Lung (tissue), 12 donors: ENCODE results near the gene LINC01488. TPM values are rescaled to one million over a fixed set of nuclear protein-coding genes. Genes with fewer than 3 reads are reported as not detected.

Experiments used
- ATAC-seq: fragments of 200-7000 bp; cut with Tn5 transposase; one replicate; pipeline ENCODE4 v1.9.1; 2020; ENCODE audit warnings: moderate number of reproducible peaks; ENCODE audit not compliant: insufficient read depth, low FRiP score
- DNase-seq, 3 donors: peaks; one replicate each; pipeline ENCODE4 v3.0.0-alpha.2; 2013 to 2017
- H3K27ac ChIP-seq, 2 donors: one replicate each; pipeline ENCODE4 v1.5.1; 2013; ENCODE audit warnings: mild to moderate bottlenecking in 2 of 2, moderate library complexity in 2 of 2, control low read depth in 1 of 2, inconsistent platforms in 1 of 2, low read depth in 1 of 2, low read length in 1 of 2
- H3K27me3 ChIP-seq, 3 donors: one replicate each; pipeline ENCODE4 v1.5.1; 2013; ENCODE audit warnings: low read length in 2 of 3; ENCODE audit not compliant: control insufficient read depth in 3 of 3, insufficient read depth in 3 of 3
- H3K36me3 ChIP-seq, 4 donors: one replicate each; pipeline ENCODE4 v1.5.1; 2013; ENCODE audit warnings: low read length in 4 of 4, mild to moderate bottlenecking in 1 of 4, moderate library complexity in 1 of 4; ENCODE audit not compliant: control insufficient read depth in 4 of 4, insufficient read depth in 4 of 4
- H3K4me1 ChIP-seq, 5 donors: one replicate each; pipeline ENCODE4 v1.5.1; 2013; ENCODE audit warnings: low read length in 5 of 5, mild to moderate bottlenecking in 2 of 5, moderate library complexity in 1 of 5; ENCODE audit not compliant: control insufficient read depth in 5 of 5, insufficient read depth in 5 of 5
- H3K4me3 ChIP-seq: one replicate; pipeline ENCODE4 v1.5.1; 2013; ENCODE audit warnings: mild to moderate bottlenecking, control low read depth, moderate library complexity
- H3K9ac ChIP-seq, 2 donors: one replicate each; pipeline ENCODE4 v1.5.1; 2013; ENCODE audit warnings: low read length in 2 of 2, control low read depth in 1 of 2; ENCODE audit not compliant: insufficient read depth in 1 of 2
- H3K9me3 ChIP-seq, 4 donors: one replicate each; pipeline ENCODE4 v1.5.1; 2013; ENCODE audit warnings: low read length in 3 of 4, mild to moderate bottlenecking in 1 of 4, moderate library complexity in 1 of 4; ENCODE audit not compliant: control insufficient read depth in 4 of 4, insufficient read depth in 3 of 4
- WGBS, 2 donors: extraction: QIAGEN DNeasy Blood & Tissue Kit; methylation state at CpG; one replicate each; pipeline ENCODE4 v1.1.7; 2013; 5-methylcytosine and 5-hydroxymethylcytosine counted together
- polyA plus RNA-seq, 2 donors: library from polyadenylated mRNA; stranded (reverse); fragments of 200-250 nt; gene quantifications; one replicate each; pipeline ENCODE4 v1.2.1, GENCODE V29; 2013
- total RNA-seq, 2 donors: library from RNA; depleted of rRNA in 1 of 2; stranded (reverse); fragments of >200 nt in 1 of 2; gene quantifications; one replicate each; pipeline ENCODE4 v1.2.1, GENCODE V29; 2014 to 2021
- TF ChIP-seq, protein P1 (sequence below): IDR thresholded peaks from 2 replicates; pipeline ENCODE4 v1.5.1; 2012; ENCODE audit warnings: mild to moderate bottlenecking; ENCODE audit errors: control extremely low read depth, extremely low read depth
- donor health status: control.
- donor health status: control.
- donor health status: Bipolar disorder and iron deficiency.
- donor health status: healthy.
- donor health status: DM: yes; HTN: yes; CAD: no.

The LINC01488 gene
- total and polyA plus RNA-seq, 4 donors, result not detected

DNA sequence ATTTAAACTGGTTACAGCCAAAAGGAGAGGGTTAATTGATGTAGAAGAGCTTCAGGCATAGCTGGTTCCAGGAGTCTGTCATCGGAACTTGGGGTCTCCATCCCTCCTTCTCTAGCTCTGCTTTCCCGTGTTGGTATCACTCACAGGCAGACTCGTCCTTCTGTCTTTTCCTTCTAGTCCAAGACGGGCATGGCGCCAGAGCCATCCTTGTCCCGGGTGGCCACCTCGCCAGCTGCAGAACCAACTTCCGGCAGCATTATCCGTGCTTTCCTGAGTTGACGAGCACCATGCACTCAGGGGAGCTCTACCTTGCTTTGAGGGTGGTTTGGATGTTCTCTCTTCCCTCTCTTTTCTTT, 14.7 kb downstream of the LINC01488 start:
- DNase-seq (no peak), ATAC-seq (no peak)
- no peaks in the 10 kb centered on the region for H3K27me3 ChIP-seq
- H3K36me3 ChIP-seq, result no peaks in the 10 kb centered on the region
- H3K4me1 ChIP-seq, result peaks cover 0 to 26% (median 18%) of the 10 kb centered on the region in 5 donors
- no peak overlapping the region for H3K9ac ChIP-seq
- H3K4me3 ChIP-seq, result no peak overlapping the region
- TF ChIP-seq, protein P1, sequence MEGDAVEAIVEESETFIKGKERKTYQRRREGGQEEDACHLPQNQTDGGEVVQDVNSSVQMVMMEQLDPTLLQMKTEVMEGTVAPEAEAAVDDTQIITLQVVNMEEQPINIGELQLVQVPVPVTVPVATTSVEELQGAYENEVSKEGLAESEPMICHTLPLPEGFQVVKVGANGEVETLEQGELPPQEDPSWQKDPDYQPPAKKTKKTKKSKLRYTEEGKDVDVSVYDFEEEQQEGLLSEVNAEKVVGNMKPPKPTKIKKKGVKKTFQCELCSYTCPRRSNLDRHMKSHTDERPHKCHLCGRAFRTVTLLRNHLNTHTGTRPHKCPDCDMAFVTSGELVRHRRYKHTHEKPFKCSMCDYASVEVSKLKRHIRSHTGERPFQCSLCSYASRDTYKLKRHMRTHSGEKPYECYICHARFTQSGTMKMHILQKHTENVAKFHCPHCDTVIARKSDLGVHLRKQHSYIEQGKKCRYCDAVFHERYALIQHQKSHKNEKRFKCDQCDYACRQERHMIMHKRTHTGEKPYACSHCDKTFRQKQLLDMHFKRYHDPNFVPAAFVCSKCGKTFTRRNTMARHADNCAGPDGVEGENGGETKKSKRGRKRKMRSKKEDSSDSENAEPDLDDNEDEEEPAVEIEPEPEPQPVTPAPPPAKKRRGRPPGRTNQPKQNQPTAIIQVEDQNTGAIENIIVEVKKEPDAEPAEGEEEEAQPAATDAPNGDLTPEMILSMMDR, result no peak
- peak overlapping the region; percentile 73 to 90 for H3K27ac ChIP-seq
- H3K9me3 ChIP-seq, result no peaks in the 10 kb centered on the region
- 85 to 91% methylated on average over 10 of the region's 10 CpGs for WGBS, 2 donors

DNA sequence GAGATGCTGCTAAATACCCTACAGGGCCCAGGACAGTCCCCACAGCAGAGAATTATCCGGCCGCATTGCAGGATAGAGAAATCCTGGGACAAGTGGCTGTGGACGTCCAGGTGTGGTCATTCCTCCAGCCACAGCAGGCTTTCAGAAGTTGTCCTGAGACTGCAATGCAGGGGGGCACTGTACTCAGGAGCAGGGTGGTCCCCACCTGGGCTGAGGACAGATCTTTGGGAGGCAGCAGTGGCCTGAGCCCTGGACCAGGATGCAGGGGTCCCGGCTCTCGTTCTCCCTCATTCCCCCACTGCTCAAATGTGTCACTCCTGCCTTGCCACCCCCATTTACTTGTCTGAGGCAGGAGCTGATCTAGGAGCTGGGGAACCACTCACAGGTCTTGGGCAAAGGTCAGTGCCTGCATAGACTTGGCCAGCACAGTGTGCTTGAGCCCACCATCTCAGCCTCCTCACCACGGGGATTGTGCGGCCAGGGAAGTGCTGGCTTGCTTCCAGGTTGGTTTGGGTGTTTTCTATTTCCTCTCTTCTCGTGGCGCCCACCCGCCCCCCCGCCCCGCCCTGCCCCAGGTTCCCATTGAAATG, 15.3 kb downstream of the LINC01488 start:
- no peak for ATAC-seq
- no peak for DNase-seq
- Histone ChIP-seq H3K4me1 (peaks cover 0 to 26% (median 18%) of the 10 kb centered on the region in 5 donors), H3K9ac (no peak overlapping the region), H3K27ac (peak overlapping the region; percentile 73 to 90), H3K4me3 (no peak overlapping the region), H3K27me3 (no peaks in the 10 kb centered on the region), H3K9me3 (no peaks in the 10 kb centered on the region), H3K36me3 (no peaks in the 10 kb centered on the region)
- WGBS, 2 donors, result 39 to 53% methylated on average over 12 of the region's 12 CpGs
- TF ChIP-seq, protein P1, result no peak

DNA sequence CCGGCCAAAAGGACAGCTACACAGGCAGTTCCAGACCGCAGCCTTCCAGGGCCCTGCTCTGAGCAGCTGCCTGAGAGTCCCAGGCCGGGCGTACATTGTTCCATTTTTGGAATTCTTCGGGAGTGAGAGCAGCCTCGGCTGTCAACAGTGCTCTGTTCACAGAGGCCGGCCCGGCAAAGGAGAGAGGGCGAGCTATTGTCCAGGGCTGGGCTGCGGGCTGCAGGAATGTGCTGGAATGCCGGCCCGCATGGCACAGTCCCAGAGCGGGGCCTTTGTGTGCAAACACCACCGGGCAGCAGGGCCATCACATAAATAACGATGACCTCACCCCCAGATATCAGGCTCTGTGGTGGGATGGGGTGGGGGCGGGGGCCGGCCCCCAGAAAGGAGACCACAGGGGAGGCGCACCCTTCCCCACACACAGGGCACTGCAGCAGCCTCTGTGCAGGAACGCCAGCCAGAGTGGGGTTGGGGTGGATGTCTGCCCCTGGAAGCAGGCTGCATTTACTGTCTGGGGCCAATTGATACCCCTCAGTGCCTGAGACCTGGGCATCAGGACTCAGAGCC, 15.8 kb downstream of the LINC01488 start:
- Histone ChIP-seq H3K4me3 (no peak overlapping the region), H3K27ac (peak overlapping the region; percentile 34 to 66), H3K27me3 (no peaks in the 10 kb centered on the region), H3K4me1 (peaks cover 0 to 26% (median 18%) of the 10 kb centered on the region in 5 donors), H3K9ac (no peak overlapping the region), H3K36me3 (no peaks in the 10 kb centered on the region), H3K9me3 (no peaks in the 10 kb centered on the region)
- TF ChIP-seq, protein P1, result no peak
- WGBS, 2 donors, result 26 to 59% methylated on average over 19 of the region's 19 CpGs
- DNase-seq, result peak; percentile 92 to 94 (median 92)
- peak; percentile 74 for ATAC-seq
